SK-N-SH treated with all-trans-retinoic acid at 6 μM for 48 hours (cell line): ENCODE measurements around the gene PCDH9.

Experiments
- ARNTL ChIP-seq: fragments of 450-650 bp; formaldehyde crosslinking; IDR thresholded peaks from 2 replicates; pipeline ENCODE4 v1.5.0; 2020; ENCODE audit warnings: low read depth, mild to moderate bottlenecking, moderate library complexity, borderline replicate concordance
- GLIS3 ChIP-seq: fragments of 250-450 bp; sonication (Bioruptor Pico); IDR thresholded peaks from 2 replicates; pipeline ENCODE4 v1.5.0; 2020; ENCODE audit warnings: mild to moderate bottlenecking, moderate library complexity
- OSR1 ChIP-seq: fragments of 250-450 bp; sonication (Bioruptor Pico); IDR thresholded peaks from 2 replicates; pipeline ENCODE4 v1.8.0; 2022; ENCODE audit warnings: moderate library complexity, mild to moderate bottlenecking, inconsistent platforms
- POU6F1 ChIP-seq: fragments of 250-450 bp; sonication (Bioruptor Pico); IDR thresholded peaks from 2 replicates; pipeline ENCODE4 v1.8.0; 2021; ENCODE audit warnings: low read depth, mild to moderate bottlenecking, moderate library complexity, borderline replicate concordance
- TSHZ2 ChIP-seq: fragments of 250-450 bp; sonication (Bioruptor Pico); IDR thresholded peaks from 2 replicates; pipeline ENCODE4 v1.5.0; 2020; ENCODE audit warnings: mild to moderate bottlenecking, moderate library complexity
- ZC3H10 ChIP-seq: fragments of 250-450 bp; sonication (Bioruptor Pico); IDR thresholded peaks from 2 replicates; pipeline ENCODE4 v1.5.1; 2021; ENCODE audit warnings: mild to moderate bottlenecking, moderate library complexity
- ZFP3 ChIP-seq: fragments of 250-450 bp; sonication (Bioruptor Pico); IDR thresholded peaks from 2 replicates; pipeline ENCODE4 v1.5.0; 2020; ENCODE audit warnings: mild to moderate bottlenecking, moderate library complexity
- ZFP30 ChIP-seq: fragments of 450-650 bp; formaldehyde crosslinking; IDR thresholded peaks from 2 replicates; pipeline ENCODE4 v1.5.0; 2022; ENCODE audit warnings: mild to moderate bottlenecking, moderate library complexity
- ZNF565 ChIP-seq: fragments of 450-650 bp; formaldehyde crosslinking; conservative IDR thresholded peaks from 2 replicates; pipeline ENCODE4 v1.5.0; 2020; ENCODE audit warnings: low read depth, mild to moderate bottlenecking, moderate library complexity
- TF ChIP-seq, protein P1 (sequence below): fragments of 250-450 bp; sonication (Bioruptor Pico); IDR thresholded peaks from 2 replicates; pipeline ENCODE4 v1.5.1; 2021; ENCODE audit warnings: mild to moderate bottlenecking, moderate library complexity
- TF ChIP-seq, protein P2 (sequence below): fragments of 250-450 bp; sonication (Bioruptor Pico); IDR thresholded peaks from 2 replicates; pipeline ENCODE4 v1.8.0; 2020; ENCODE audit warnings: mild to moderate bottlenecking, moderate library complexity, borderline replicate concordance

DNA sequence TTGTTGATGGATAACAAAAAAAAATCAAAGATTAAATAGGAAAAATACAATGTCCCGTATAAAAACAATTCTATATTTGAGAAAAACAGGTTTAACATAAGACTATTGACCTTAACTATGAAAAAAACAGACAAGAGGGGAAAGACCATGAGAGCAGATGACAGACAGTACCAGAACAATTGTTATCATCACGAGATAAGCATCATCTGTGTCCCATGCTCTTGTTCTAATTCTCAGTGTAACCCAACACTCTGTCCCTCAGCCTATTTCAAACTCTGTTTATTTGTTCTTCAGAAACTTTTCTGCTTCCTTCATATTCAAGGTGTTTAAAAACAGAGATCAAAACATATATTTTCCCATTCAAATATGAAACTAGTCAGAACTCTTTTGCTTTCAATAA lies 216.4 kb downstream of the PCDH9 start:
- no peak for TF ChIP-seq ARNTL (CRISPR knock-in tag)
- TF ChIP-seq ZNF565 (CRISPR knock-in tag), result no peak
- no peak for TF ChIP-seq ZC3H10 (CRISPR knock-in tag)
- no peak for TF ChIP-seq ZFP3 (CRISPR knock-in tag)
- TF ChIP-seq, protein P1, sequence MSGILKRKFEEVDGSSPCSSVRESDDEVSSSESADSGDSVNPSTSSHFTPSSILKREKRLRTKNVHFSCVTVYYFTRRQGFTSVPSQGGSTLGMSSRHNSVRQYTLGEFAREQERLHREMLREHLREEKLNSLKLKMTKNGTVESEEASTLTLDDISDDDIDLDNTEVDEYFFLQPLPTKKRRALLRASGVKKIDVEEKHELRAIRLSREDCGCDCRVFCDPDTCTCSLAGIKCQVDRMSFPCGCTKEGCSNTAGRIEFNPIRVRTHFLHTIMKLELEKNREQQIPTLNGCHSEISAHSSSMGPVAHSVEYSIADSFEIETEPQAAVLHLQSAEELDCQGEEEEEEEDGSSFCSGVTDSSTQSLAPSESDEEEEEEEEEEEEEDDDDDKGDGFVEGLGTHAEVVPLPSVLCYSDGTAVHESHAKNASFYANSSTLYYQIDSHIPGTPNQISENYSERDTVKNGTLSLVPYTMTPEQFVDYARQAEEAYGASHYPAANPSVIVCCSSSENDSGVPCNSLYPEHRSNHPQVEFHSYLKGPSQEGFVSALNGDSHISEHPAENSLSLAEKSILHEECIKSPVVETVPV (CRISPR knock-in tag), result no peak
- TF ChIP-seq, protein P2, sequence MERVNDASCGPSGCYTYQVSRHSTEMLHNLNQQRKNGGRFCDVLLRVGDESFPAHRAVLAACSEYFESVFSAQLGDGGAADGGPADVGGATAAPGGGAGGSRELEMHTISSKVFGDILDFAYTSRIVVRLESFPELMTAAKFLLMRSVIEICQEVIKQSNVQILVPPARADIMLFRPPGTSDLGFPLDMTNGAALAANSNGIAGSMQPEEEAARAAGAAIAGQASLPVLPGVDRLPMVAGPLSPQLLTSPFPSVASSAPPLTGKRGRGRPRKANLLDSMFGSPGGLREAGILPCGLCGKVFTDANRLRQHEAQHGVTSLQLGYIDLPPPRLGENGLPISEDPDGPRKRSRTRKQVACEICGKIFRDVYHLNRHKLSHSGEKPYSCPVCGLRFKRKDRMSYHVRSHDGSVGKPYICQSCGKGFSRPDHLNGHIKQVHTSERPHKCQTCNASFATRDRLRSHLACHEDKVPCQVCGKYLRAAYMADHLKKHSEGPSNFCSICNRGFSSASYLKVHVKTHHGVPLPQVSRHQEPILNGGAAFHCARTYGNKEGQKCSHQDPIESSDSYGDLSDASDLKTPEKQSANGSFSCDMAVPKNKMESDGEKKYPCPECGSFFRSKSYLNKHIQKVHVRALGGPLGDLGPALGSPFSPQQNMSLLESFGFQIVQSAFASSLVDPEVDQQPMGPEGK (CRISPR knock-in tag), result no peak
- TF ChIP-seq GLIS3 (CRISPR knock-in tag), result no peak
- TF ChIP-seq ZFP30 (CRISPR knock-in tag), result no peak
- no peak for TF ChIP-seq POU6F1 (CRISPR knock-in tag)
- TF ChIP-seq TSHZ2 (CRISPR knock-in tag), result no peak
- no peak for TF ChIP-seq OSR1 (CRISPR knock-in tag)
